Subcutaneous adipose tissue (tissue), 4 donors: Measurements from ENCODE around the gene WAS. TPM values are rescaled to one million over a fixed set of nuclear protein-coding genes. Genes with fewer than 3 reads are reported as not detected.

Experiments used
- CTCF ChIP-seq: fragments of 450-650 bp; IDR thresholded peaks from one replicate; pipeline ENCODE4 v1.5.1; 2016; ENCODE audit warnings: low read depth, mild to moderate bottlenecking, control low read depth, antibody characterized with exemption, moderate library complexity
- total RNA-seq, 4 donors: library from RNA; depleted of rRNA; stranded (reverse); fragments of >200 nt; gene quantifications; one replicate each; pipeline ENCODE4 v1.1.0, GENCODE V29; 2016

WAS gene
- total RNA-seq, 4 donors from 2014 or later = 7.9 to 27.9 (median 13.8) TPM

- TF ChIP-seq CTCF = no peak
Observed at GRCh38 chrX:48664156-48664555, 19.4 kb upstream of the WAS start.

GRCh38 chrX:48665991-48666390 lies 17.6 kb upstream of the WAS start:
- no peak for TF ChIP-seq CTCF

- TF ChIP-seq CTCF = no peak
Observed at GRCh38 chrX:48666649-48667048, 16.9 kb upstream of the WAS start.

- no peak for TF ChIP-seq CTCF
Observed at GRCh38 chrX:48667509-48667908, 16.1 kb upstream of the WAS start.

- no peak for TF ChIP-seq CTCF
Observed at GRCh38 chrX:48676106-48676892, 7.3 kb upstream of the WAS start.

- no peak for TF ChIP-seq CTCF
Observed at GRCh38 chrX:48676893-48677270, 6.7 kb upstream of the WAS start.

- no peak for TF ChIP-seq CTCF
Observed at GRCh38 chrX:48677516-48677915, 6.1 kb upstream of the WAS start.
